GM10266 (cell line): ENCODE data around the gene UFSP2.

Experiments used
- DNase-seq: peaks from one replicate; pipeline ENCODE4 v3.0.0; 2012; ENCODE audit errors: extremely low spot score
- CTCF ChIP-seq: IDR thresholded peaks from 2 replicates; pipeline ENCODE4 v1.5.1; 2012; ENCODE audit warnings: mild to moderate bottlenecking, low read depth; ENCODE audit not compliant: control insufficient read depth, insufficient read depth; ENCODE audit errors: missing control alignments

The UFSP2 gene

GRCh38 chr4:185395238-185395955, 30.4 kb downstream of the UFSP2 start, which contains the start of gene LRP2BP:
TSS of gene LRP2BP (minus strand) at chr4:185395924. CDS start at chr4:185378186, 17,738 bp downstream.
- DNase-seq = peak; percentile 32
- no peak for TF ChIP-seq CTCF

- DNase-seq = no peak
- no peak for TF ChIP-seq CTCF
These were observed 31.1 kb downstream of the UFSP2 start for GRCh38 chr4:185394568-185395237.

- no peak for TF ChIP-seq CTCF
These were observed 33.6 kb downstream of the UFSP2 start for GRCh38 chr4:185392156-185392555.

GRCh38 chr4:185390941-185391340, 34.8 kb downstream of the UFSP2 start:
- DNase-seq = no peak
- no peak for TF ChIP-seq CTCF

More at GRCh38 chr4:185392156-185392555, 33.6 kb downstream of the UFSP2 start:
- DNase-seq = no peak

- TF ChIP-seq CTCF = no peak
- DNase-seq = no peak
These were observed 37.8 kb downstream of the UFSP2 start for GRCh38 chr4:185387957-185388356.

- no peak for TF ChIP-seq CTCF
- DNase-seq = no peak
These were observed 40.8 kb downstream of the UFSP2 start for GRCh38 chr4:185384930-185385331.

- no peak for DNase-seq
- no peak for TF ChIP-seq CTCF
These were observed 41.7 kb downstream of the UFSP2 start for GRCh38 chr4:185384061-185384460.
